Measurements from ENCODE around the gene KDELR1. TPM values are rescaled to one million over a fixed set of nuclear protein-coding genes. Genes with fewer than 3 reads are reported as not detected.

The KDELR1 gene
- total and polyA plus RNA-seq, 9 of the 15 experiments (the other 6 are each of a cell fraction or from before 2014, with no cell fraction given), result 6.1 to 165 (median 58.5) TPM

- no peak overlapping the region; a peak in 1 of 4 replicates for H3K9ac ChIP-seq (ENCODE audit: insufficient read depth in 1 of 2, low read depth in 2 of 2, low read length in 2 of 2)
- no peaks in the 10 kb centered on the region for H3K9me3 ChIP-seq (replicated peaks; ENCODE audit: control insufficient read depth, insufficient read depth, low read depth, low read length)
- H3K4me2 ChIP-seq (ENCODE audit: insufficient read depth, low read length), result no peak overlapping the region
- H3K4me1 ChIP-seq (replicated peaks in 1 of 2; ENCODE audit: control insufficient read depth in 2 of 2, insufficient read depth in 2 of 2, low read length in 2 of 2), result peaks cover 34 to 90% of the 10 kb centered on the region in 2 experiments
- in situ Hi-C loops (cut with MboI) (no loop called here), intact Hi-C loops (cut with micrococcal nuclease) (loop anchor here (10.0 kb wide), 2 partner anchors 70 to 100 kb away; partner anchors contain the start of gene EMP3)
- ATAC-seq (no peak), FAIRE-seq (no peak), DNase-seq (ENCODE audit: extremely low read depth in 1 of 4, low spot score in 3 of 4) (no peak)
- H4K20me1 ChIP-seq (replicated peaks; ENCODE audit: control insufficient read depth, insufficient read depth, low read length), result peaks cover 4% of the 10 kb centered on the region; the same call in 1 of the 2 replicates
- H3K27ac ChIP-seq (ENCODE audit: extremely low read depth, low read depth, low read length), result no peak overlapping the region
- no CpG with 5 or more reads among the region's 6 CpGs for WGBS (ENCODE audit: insufficient coverage, low coverage, missing lambda C conversion rate)
- ChIA-PET CTCF (ENCODE audit: low intra/inter-chr PET ratio) (no interaction called here), POLR2A (interaction anchor here (0.5 to 0.6 kb wide), 3 partner anchors 25 to 665 kb away, joined by 3 read pairs; no protein-coding TSS in a partner anchor)
- H2AFZ ChIP-seq (ENCODE audit: low read depth, low read length), result no peak overlapping the region
- TF ChIP-seq CREBBP (IDR thresholded peaks at IDR 0.05; ENCODE audit: low read depth, low read length) (no peak), ZNF12 (CRISPR knock-in tag; IDR thresholded peaks at IDR 0.05) (no peak), ZFX (CRISPR knock-in tag; IDR thresholded peaks at IDR 0.05) (no peak), ZFP30 (CRISPR knock-in tag; IDR thresholded peaks at IDR 0.05; ENCODE audit: borderline replicate concordance) (no peak), ZNF512 (tag; IDR thresholded peaks at IDR 0.05) (no peak), ESRRA (IDR thresholded peaks at IDR 0.05; ENCODE audit: borderline replicate concordance, low read depth) (no peak), KAT7 (CRISPR knock-in tag; IDR thresholded peaks at IDR 0.05; ENCODE audit: borderline replicate concordance) (no peak), CSDE1 (IDR thresholded peaks at IDR 0.05) (no peak), MCM2 (IDR thresholded peaks at IDR 0.05; ENCODE audit: low read depth) (no peak), BRF2 (IDR thresholded peaks at IDR 0.05; ENCODE audit: borderline replicate concordance, insufficient read depth, insufficient read length) (no peak)
- TF ChIP-seq, protein P1, sequence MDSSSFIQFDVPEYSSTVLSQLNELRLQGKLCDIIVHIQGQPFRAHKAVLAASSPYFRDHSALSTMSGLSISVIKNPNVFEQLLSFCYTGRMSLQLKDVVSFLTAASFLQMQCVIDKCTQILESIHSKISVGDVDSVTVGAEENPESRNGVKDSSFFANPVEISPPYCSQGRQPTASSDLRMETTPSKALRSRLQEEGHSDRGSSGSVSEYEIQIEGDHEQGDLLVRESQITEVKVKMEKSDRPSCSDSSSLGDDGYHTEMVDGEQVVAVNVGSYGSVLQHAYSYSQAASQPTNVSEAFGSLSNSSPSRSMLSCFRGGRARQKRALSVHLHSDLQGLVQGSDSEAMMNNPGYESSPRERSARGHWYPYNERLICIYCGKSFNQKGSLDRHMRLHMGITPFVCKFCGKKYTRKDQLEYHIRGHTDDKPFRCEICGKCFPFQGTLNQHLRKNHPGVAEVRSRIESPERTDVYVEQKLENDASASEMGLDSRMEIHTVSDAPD (CRISPR knock-in tag; IDR thresholded peaks at IDR 0.05), result no peak
- TF ChIP-seq, protein P2, sequence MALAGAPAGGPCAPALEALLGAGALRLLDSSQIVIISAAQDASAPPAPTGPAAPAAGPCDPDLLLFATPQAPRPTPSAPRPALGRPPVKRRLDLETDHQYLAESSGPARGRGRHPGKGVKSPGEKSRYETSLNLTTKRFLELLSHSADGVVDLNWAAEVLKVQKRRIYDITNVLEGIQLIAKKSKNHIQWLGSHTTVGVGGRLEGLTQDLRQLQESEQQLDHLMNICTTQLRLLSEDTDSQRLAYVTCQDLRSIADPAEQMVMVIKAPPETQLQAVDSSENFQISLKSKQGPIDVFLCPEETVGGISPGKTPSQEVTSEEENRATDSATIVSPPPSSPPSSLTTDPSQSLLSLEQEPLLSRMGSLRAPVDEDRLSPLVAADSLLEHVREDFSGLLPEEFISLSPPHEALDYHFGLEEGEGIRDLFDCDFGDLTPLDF (CRISPR knock-in tag; IDR thresholded peaks at IDR 0.05), result no peak
- TF ChIP-seq, protein P3, sequence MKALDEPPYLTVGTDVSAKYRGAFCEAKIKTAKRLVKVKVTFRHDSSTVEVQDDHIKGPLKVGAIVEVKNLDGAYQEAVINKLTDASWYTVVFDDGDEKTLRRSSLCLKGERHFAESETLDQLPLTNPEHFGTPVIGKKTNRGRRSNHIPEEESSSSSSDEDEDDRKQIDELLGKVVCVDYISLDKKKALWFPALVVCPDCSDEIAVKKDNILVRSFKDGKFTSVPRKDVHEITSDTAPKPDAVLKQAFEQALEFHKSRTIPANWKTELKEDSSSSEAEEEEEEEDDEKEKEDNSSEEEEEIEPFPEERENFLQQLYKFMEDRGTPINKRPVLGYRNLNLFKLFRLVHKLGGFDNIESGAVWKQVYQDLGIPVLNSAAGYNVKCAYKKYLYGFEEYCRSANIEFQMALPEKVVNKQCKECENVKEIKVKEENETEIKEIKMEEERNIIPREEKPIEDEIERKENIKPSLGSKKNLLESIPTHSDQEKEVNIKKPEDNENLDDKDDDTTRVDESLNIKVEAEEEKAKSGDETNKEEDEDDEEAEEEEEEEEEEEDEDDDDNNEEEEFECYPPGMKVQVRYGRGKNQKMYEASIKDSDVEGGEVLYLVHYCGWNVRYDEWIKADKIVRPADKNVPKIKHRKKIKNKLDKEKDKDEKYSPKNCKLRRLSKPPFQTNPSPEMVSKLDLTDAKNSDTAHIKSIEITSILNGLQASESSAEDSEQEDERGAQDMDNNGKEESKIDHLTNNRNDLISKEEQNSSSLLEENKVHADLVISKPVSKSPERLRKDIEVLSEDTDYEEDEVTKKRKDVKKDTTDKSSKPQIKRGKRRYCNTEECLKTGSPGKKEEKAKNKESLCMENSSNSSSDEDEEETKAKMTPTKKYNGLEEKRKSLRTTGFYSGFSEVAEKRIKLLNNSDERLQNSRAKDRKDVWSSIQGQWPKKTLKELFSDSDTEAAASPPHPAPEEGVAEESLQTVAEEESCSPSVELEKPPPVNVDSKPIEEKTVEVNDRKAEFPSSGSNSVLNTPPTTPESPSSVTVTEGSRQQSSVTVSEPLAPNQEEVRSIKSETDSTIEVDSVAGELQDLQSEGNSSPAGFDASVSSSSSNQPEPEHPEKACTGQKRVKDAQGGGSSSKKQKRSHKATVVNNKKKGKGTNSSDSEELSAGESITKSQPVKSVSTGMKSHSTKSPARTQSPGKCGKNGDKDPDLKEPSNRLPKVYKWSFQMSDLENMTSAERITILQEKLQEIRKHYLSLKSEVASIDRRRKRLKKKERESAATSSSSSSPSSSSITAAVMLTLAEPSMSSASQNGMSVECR (CRISPR knock-in tag; IDR thresholded peaks at IDR 0.05), result no peak
- no peaks in the 10 kb centered on the region for H3K9me1 ChIP-seq (ENCODE audit: control insufficient read depth, insufficient read depth, low read length)
- no TSS peak for BruUV-seq (replicated peaks)
- H3K4me3 ChIP-seq, result no peak overlapping the region
- H3K36me3 ChIP-seq (ENCODE audit: control insufficient read depth, insufficient read depth, low read length), result no peaks in the 10 kb centered on the region
- peaks cover 33% of the 10 kb centered on the region for H3K79me2 ChIP-seq (ENCODE audit: control insufficient read depth, insufficient read depth, low read length)
- H3K27me3 ChIP-seq (ENCODE audit: control insufficient read depth in 2 of 2, insufficient read depth in 2 of 2, low read length in 2 of 2), result no peaks in the 10 kb centered on the region
These were observed 3.8 kb upstream of the KDELR1 start for GRCh38 chr19:48395170-48395455.

All from K562 (cell line).